GM18873 (cell line): ENCODE results near the gene ZNF672.
"Not testable (repeated sequence)": the region's sequence is repeated elsewhere in the genome, so short reads cannot be mapped to it uniquely, and the experiment has no call there.

Experiments used
- ATAC-seq: cut with Tn5 transposase; IDR thresholded peaks from one replicate; pipeline ENCODE4 v1.9.1; 2021; ENCODE audit warnings: mild to moderate bottlenecking, moderate library complexity, moderate number of reproducible peaks; ENCODE audit not compliant: unreplicated experiment, low FRiP score

The ZNF672 gene

GRCh38 chr1:248812736-248813425, 25.1 kb upstream of the ZNF672 start:
- no peak for ATAC-seq

- ATAC-seq, result no peak
Observed at GRCh38 chr1:248813546-248813945, 24.5 kb upstream of the ZNF672 start.

DNA sequence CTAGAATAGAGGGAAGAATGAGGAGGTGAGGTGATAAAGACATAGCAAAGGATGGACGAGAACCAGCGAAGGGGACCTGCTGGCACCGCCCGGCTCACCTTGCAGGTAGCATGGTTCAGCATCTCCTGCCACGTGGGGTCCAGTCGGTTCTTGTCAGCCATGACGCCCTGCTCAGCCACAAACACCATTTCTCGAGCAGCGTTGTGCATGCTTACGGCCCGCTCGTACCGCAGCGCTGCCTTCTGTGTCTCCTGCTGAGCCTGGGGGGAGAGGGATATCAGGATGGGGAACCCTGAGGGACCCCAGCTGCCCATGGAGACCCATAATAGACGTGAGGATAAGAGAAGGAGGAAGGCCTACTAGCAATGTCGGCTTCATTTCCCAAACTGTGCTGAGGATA, 23.7 kb upstream of the ZNF672 start:
- ATAC-seq, result no peak

- no peak for ATAC-seq
Observed at GRCh38 chr1:248815407-248816034, 22.5 kb upstream of the ZNF672 start.

GRCh38 chr1:248816042-248816851, 21.8 kb upstream of the ZNF672 start:
- no peak for ATAC-seq

GRCh38 chr1:248817065-248817464, 21.0 kb upstream of the ZNF672 start:
- no peak for ATAC-seq

DNA sequence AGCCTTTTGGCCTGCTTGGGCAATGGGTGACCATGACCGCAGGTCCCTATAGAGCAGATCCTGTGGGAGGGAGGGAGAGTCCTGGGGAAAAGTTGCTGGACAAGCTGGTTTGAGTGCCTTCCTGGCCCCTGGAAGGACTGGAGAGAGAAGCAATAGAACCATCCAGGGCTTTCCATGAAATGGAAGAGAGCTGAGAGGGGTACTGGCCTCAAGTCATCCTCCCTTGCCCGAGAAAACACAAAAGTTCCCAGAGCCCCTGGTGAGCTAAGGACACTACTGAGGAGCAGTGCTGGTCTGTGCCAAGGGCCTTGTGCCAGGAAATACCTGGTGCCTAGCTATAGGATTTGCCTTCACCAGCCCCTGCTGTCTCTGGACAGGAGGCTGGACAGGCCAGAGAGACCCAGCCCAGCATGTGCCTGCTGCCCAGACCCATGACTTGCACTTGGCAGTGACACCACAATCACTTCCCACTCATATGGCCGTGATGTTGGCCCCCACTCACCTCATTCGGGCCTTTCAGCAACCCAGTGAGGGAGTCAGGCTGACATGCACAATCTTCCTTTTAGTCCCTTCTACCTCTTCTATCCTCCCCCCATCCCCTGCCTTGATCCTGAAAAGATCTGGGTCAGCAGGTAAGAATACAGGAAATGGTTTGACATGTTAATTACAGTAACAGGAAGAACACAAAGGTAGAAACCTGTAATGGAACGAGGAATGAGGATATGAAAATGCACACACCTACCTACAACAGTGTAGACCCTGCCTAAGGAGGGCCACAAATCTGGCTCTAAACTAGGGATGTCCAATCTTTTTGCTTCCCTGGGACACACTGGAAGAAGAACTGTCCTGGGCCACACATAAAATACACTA, 19.3 kb upstream of the ZNF672 start:
- ATAC-seq, result no peak

DNA sequence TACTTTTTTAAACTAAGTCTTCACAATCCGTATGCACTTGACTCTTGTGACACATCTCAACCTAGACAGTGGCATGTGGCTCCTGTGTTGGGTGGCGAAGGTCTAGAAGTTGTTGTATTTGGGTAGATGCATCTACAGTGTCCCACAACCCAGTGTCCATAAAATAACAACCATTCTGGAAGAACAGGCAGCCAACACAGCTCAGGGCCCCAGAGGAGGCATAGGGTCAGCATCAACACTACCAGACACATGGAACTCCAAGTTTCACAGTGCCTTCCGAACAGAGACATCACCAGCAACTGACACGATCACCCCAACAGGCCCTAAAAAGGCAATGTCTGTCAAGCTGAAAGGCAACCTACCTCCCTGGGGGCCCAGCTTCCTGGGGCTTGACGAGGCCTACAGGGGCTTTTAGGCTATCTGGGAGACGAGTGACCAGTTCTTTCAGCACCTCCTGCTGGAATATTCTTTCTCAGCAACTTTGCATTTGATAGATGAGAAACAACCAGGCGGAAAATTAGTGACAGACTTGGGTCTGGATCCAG, 17.9 kb upstream of the ZNF672 start:
- no peak for ATAC-seq

DNA sequence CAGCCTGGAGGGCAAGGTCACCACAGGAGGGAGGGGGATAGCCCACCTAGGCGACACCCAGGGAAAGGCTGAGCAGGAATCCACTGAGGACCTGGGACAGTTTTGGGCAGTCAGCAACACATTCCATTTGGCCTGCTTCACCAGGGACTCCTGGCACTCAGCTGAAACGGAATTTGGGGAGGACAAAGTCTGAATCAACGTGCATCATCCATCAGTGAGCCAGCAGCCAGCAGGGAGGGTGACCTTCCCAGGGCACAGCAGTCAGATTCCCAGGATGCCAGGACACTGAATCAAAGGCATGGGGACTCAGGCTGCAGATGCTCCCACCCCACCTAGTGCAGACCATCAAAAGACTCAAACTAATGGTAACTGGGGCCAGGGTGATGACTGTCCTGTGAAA, 16.9 kb upstream of the ZNF672 start:
- ATAC-seq, result no peak

DNA sequence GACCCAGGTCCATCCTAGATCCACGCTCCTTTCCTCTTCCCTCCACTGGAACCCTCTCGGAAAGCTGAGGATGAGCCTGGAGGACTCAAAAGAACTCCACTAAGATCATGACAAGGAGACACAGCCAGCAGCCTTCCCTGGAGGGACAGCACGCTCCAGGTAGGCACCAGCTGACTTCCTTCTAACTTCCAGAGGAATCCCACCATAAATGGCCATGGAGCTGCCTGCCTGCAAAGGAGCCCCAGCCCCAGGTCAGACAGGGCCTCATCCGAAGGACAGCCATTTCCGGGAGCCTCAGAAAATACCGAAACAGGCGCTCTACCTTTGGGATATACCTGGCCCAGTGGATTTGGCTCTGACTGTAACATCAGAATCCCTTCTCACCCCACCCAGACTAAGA, 16.4 kb upstream of the ZNF672 start:
- ATAC-seq, result no peak

DNA sequence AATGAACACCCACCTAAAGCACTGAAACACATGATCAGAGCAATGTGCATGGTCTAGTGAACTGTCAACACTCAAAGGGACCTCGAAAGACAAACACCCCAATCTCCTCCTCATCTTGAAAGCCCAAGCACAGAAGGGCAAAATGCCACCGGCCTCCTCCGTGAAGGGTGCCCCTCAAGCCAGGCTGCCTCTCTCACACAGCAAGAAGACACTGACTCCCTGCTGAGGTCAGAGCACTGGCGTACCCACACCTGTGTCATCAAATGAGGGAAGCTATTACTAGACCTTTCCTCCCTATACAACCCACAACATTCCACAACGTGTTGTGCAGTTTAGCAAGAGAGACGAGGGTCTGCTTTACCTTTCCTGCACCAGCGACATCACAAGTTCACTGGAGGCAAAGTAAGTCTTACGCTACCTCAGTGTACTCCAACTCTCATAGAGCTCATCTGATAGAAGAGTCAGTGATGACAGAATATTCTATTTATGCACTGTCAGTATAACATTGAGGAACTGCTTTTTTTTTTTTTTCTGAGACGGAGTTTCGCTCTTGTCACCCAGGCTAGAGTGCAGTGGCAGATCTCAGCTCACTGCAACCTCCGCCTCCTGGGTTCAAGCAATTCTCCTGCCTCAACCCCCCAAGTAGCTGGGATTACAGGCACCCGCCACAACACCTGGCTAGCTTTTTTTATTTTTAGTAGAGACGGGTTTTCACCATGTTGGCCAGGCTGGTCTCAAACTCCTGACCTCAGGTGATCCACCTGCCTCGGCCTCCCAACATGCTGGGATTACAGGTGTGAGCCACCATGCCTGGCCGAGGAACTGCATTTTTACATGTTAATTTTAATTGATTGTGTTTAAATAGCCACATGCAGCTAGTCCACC, 15.6 kb upstream of the ZNF672 start:
- ATAC-seq, result no peak

DNA sequence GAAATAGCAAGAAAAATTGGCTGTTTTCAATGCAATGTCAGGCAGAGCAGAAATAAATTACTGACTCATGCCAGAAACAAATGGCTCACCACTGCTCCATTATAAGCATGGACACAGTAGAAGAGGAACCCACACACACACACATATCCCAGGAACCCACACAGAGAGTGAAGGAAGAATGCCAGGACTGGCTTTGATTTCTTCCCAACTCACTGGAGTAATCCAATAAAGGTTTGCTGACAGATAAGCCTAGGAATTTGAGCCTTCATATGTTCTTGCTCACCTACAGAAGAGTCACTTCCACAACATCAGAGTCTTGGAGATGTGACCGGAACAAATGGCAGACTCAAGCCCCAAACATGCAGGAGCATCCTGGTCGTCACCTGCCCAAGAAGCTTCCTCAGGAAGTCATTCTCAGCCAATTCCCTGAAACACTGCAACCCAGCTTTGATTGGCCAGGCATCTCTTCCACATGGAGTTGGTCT, 14.5 kb upstream of the ZNF672 start:
- ATAC-seq, result no peak

- ATAC-seq, result no peak
Observed at GRCh38 chr1:248824301-248824700, 13.7 kb upstream of the ZNF672 start.

DNA sequence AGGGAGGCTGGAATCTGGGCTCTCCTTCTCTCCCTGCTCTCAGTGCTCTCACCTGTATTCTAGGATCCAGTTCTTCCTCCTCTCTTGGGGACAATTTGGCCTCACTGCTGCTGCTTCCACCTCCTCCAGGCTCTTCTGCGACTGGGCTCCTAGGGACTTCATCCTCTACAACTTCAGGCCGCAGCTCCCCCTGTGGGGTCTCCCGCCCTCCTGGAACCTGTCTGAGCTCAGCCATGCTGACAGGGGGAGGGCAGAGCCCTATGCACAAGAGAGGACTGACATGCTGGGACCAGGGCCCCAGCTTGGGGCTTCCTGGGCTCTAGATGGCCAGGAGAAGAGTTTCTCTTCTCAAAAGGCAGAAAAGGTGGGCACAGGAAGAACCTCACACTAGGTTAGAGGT, 13.3 kb upstream of the ZNF672 start:
- no peak for ATAC-seq

DNA sequence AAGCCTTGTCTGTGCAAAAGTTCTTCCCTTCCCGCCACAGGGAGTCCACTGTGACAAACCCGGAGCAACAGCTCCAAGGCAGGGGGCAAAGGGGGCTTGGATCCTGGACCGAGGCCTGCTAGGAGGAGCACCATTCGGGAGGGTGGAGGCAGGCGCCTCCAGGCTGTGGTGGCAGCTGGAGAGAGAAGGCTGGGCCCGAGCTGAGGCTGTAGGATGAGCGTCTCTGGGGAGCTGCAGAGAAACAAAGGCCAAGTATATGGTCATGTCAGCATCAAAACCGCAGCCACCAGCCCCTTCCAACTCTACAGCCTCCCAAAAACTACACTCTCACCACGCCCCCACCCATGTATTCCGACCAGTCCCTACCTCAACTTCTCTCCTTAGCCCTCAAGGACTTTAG, 12.9 kb upstream of the ZNF672 start:
- ATAC-seq, result no peak

DNA sequence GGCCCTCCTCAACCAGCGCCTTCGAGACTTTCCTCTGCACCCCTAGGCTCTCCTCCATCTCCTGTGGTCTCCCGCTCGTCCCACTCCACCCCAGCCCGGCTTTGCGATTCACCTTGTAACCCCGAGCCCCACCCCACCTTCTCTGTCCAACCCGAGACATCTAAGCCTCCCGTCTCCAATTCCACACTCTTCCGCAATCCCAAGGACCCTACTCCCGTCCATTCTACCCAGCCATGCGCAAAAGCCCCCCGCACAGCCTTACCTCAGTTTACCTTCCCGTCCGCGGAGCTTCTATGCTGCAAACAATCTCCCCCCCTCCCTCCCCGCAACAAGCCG, 12.5 kb upstream of the ZNF672 start:
- no peak for ATAC-seq

DNA sequence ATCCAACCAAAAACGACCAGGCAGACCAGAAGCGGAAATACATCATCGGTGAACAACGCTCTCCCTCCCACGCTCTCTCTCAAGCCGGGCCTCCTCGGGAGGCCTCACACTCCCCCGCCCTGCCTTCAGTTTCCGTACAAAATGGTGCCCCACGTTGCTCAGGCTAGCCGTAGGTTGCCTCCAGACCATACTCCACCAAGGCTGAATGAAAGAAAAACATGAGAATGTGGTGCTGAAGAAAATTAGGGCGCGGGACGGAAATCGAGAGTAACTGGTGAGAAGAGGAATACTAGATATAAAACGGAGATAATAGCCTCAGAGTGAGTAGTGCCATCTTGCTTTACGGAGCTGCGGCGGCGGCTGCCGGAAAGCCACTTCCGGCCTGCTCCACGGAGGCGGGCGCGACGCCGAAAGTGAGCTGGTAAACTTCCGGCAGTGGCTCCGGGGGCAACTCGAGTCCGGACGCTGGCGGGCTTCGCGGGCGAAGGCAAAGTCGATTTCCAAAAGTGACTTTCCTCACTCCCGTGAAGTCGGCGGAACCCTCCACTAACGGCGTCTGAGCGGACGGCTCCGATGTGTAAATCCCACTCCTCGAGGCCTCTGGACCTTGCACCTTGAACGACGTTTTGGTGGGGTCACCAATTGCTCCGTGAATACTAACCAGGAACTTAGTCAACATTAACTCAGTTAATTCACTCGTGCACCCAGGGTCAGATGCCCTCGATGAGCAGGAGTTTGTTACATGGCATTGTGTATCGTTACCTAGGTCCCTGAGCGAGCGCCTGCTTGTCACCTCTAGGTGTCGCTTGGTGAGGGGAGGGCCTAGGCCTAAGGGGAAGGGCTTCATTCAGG, 11.9 kb upstream of the ZNF672 start, which contains the start of gene SH3BP5L:
Gene SH3BP5L (minus strand): TSS at position 7 of the 852 bp plus-strand sequence. CDS start 980 bp downstream, outside the sequence.
- peak; percentile 90 for ATAC-seq

DNA sequence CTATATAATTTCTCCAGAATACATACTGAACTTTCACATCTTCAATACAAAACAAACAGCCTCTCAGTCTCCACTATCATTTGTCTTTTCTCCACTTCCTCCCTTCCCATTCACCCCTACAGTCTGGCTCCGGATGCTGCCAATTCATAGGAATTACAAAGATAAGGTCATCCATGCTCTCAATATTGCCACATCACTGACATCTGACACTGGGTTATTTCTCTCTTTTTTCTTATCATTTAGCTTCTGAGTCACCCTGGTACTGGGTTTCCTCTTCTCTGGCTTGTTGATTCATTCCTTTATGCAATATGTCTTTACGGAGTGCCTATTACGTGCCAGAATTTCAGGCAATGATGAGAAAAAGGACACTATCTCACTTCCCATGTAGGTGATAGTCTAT, 9.2 kb upstream of the ZNF672 start:
- ATAC-seq, result no peak

DNA sequence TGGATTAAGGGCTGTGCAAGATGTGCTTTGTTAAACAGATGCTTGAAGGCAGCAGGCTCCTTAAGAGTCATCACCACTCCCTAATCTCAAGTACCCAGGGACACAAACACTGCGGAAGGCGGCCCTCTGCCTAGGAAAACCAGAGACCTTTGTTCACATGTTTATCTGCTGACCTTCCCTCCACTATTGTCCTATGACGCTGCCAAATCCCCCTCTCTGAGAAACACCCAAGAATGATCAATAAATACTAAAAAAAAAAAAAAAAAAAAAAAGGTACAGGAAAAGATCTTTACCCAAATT, 7.4 kb upstream of the ZNF672 start:
- ATAC-seq, result not testable (repeated sequence)
